Suprapubic skin (tissue), 4 donors: Measurements from ENCODE around the gene CAMK4. TPM values are rescaled to one million over a fixed set of nuclear protein-coding genes. Genes with fewer than 3 reads are reported as not detected.

Experiments
- DNase-seq, 2 donors: peaks; one replicate each; pipeline ENCODE4 v3.0.0-alpha.2; 2019; ENCODE audit warnings: low spot score in 2 of 2
- H3K27ac ChIP-seq: fragments of 200-600 bp; sonication (generic); one replicate; pipeline ENCODE4 v1.5.1; 2019
- H3K27me3 ChIP-seq: fragments of 200-600 bp; sonication (generic); one replicate; pipeline ENCODE4 v1.5.1; 2019
- H3K36me3 ChIP-seq: fragments of 200-600 bp; sonication (generic); one replicate; pipeline ENCODE4 v1.5.1; 2019
- H3K4me1 ChIP-seq: fragments of 200-600 bp; sonication (generic); one replicate; pipeline ENCODE4 v1.5.1; 2019
- H3K4me3 ChIP-seq: fragments of 200-600 bp; sonication (generic); one replicate; pipeline ENCODE4 v1.5.1; 2019; ENCODE audit warnings: mild to moderate bottlenecking
- H3K9me3 ChIP-seq: fragments of 200-600 bp; sonication (generic); one replicate; pipeline ENCODE4 v1.5.1; 2019
- EP300 ChIP-seq: sonication (generic); formaldehyde crosslinking; IDR thresholded peaks from one replicate; pipeline ENCODE4 v1.6.1; 2017; ENCODE audit warnings: antibody characterized with exemption
- POLR2A ChIP-seq, 2 donors: fragments of 450-650 bp; IDR thresholded peaks; one replicate each; pipeline ENCODE4 v1.6.1; 2017; ENCODE audit warnings: antibody characterized with exemption in 2 of 2, mild to moderate bottlenecking in 2 of 2, moderate library complexity in 2 of 2
- POLR2AphosphoS5 ChIP-seq, 3 donors: sonication (generic); formaldehyde crosslinking; IDR thresholded peaks; one replicate each; pipeline ENCODE4 v1.6.1; 2017; ENCODE audit warnings: antibody characterized with exemption in 3 of 3
- WGBS: methylation state at CpG from one replicate; pipeline ENCODE4 v1.1.5; 2018; 5-methylcytosine and 5-hydroxymethylcytosine counted together
- total RNA-seq, 4 donors: library from RNA; depleted of rRNA; stranded (reverse); fragments of >200 nt; gene quantifications; one replicate each; pipeline ENCODE4 v1.1.0, GENCODE V29; 2016
- TF ChIP-seq, protein P1 (sequence below), 2 donors: fragments of 200-600 bp in 1 of 2; fragments of 450-650 bp in 1 of 2; sonication (generic) in 1 of 2; IDR thresholded peaks; one replicate each; pipeline ENCODE4 v1.5.1; 2016 to 2019; ENCODE audit warnings: antibody characterized with exemption in 2 of 2, mild to moderate bottlenecking in 1 of 2, moderate library complexity in 1 of 2

CAMK4 gene
- total RNA-seq, 4 donors from 2014 or later: 0.05 to 2.6 (median 0.21) TPM; not detected in 1

DNA sequence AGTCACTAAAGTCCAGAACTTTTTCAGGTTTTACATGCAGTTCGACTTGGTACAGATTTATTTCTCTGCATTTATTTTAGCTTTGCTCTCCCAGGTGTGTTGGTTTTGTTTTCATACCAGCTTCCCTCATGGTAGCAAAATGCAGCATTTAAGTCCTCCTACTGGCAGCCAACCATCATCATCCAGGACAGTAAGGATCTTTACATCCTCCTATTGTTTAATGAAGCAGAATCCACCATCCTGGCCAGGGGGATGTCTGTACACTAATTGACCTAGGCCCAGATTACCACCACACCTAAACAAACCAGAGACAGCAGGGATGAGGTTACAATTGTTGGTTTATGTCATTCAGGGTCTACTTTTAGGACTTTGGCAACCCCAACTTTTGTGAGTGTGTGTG is 22.3 kb downstream of the CAMK4 start:
- DNase-seq: no peak
- TF ChIP-seq EP300: no peak
- TF ChIP-seq POLR2AphosphoS5 (IDR thresholded peaks at IDR 0.05): no peak
- TF ChIP-seq POLR2A (IDR thresholded peaks at IDR 0.05): no peak
- Histone ChIP-seq H3K36me3 (no peaks in the 10 kb centered on the region), H3K4me1 (no peaks in the 10 kb centered on the region), H3K27me3 (peaks cover 5% of the 10 kb centered on the region), H3K27ac (no peak overlapping the region), H3K9me3 (no peaks in the 10 kb centered on the region), H3K4me3 (no peak overlapping the region)
- 91% methylated on average over 1 of the region's 1 CpG for WGBS

DNA sequence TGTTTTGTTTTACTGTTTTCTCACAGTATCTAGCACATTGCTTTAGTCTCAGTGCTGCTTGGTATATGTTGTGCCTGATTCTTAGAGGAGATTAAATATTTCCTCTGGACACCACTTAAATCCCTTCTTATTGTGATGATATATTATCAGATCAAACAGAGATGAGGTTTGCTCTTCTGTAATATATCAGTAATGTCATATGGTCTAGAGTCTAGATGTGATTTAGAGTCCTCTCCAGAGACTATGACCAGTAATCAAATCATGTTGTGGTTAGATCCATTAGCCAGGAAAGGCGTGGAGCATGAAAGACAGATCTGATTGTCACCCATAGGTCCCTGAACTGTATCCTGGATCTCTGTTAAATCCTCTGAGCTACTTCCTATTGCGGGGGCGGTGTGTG is 24.4 kb downstream of the CAMK4 start:
- no peak for TF ChIP-seq EP300
- TF ChIP-seq POLR2A (IDR thresholded peaks at IDR 0.05): no peak
- TF ChIP-seq, protein P1, sequence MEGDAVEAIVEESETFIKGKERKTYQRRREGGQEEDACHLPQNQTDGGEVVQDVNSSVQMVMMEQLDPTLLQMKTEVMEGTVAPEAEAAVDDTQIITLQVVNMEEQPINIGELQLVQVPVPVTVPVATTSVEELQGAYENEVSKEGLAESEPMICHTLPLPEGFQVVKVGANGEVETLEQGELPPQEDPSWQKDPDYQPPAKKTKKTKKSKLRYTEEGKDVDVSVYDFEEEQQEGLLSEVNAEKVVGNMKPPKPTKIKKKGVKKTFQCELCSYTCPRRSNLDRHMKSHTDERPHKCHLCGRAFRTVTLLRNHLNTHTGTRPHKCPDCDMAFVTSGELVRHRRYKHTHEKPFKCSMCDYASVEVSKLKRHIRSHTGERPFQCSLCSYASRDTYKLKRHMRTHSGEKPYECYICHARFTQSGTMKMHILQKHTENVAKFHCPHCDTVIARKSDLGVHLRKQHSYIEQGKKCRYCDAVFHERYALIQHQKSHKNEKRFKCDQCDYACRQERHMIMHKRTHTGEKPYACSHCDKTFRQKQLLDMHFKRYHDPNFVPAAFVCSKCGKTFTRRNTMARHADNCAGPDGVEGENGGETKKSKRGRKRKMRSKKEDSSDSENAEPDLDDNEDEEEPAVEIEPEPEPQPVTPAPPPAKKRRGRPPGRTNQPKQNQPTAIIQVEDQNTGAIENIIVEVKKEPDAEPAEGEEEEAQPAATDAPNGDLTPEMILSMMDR (IDR thresholded peaks at IDR 0.05): no peak
- TF ChIP-seq POLR2AphosphoS5 (IDR thresholded peaks at IDR 0.05): no peak
- no peaks in the 10 kb centered on the region for H3K4me1 ChIP-seq
- H3K9me3 ChIP-seq: no peaks in the 10 kb centered on the region
- DNase-seq: no peak
- no peak overlapping the region for H3K27ac ChIP-seq
- H3K36me3 ChIP-seq: no peaks in the 10 kb centered on the region
- H3K4me3 ChIP-seq: no peak overlapping the region
- WGBS: 93% methylated on average over 3 of the region's 3 CpGs
- peaks cover 2% of the 10 kb centered on the region for H3K27me3 ChIP-seq

DNA sequence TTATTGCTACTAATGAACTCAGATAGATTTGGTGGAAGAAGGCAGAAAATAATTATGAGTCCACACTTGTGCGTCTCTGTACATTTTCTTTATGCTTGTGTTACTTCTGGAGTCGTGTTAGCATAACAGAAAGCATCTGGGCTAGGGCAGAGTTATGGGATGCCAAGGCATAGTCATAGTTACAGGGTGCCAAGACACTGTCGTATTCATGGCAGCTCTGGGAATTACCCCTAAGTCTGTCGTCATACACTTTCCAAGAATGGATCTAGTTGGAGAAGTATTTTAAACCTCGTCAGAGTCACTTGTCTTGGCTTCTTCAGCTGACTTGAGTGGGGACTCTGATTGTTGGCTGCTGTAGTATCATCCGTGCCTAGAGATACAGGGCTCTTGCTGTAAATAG is 27.7 kb downstream of the CAMK4 start:
- Histone ChIP-seq H3K36me3 (no peaks in the 10 kb centered on the region), H3K9me3 (no peaks in the 10 kb centered on the region), H3K4me3 (no peak overlapping the region), H3K27me3 (peaks cover 2% of the 10 kb centered on the region), H3K4me1 (no peaks in the 10 kb centered on the region), H3K27ac (no peak overlapping the region)
- 53% methylated on average over 6 of the region's 6 CpGs for WGBS
- TF ChIP-seq, protein P1 (IDR thresholded peaks at IDR 0.05): no peak
- TF ChIP-seq EP300 (no peak), POLR2A (IDR thresholded peaks at IDR 0.05) (no peak), POLR2AphosphoS5 (IDR thresholded peaks at IDR 0.05) (no peak)
- DNase-seq: no peak

DNA sequence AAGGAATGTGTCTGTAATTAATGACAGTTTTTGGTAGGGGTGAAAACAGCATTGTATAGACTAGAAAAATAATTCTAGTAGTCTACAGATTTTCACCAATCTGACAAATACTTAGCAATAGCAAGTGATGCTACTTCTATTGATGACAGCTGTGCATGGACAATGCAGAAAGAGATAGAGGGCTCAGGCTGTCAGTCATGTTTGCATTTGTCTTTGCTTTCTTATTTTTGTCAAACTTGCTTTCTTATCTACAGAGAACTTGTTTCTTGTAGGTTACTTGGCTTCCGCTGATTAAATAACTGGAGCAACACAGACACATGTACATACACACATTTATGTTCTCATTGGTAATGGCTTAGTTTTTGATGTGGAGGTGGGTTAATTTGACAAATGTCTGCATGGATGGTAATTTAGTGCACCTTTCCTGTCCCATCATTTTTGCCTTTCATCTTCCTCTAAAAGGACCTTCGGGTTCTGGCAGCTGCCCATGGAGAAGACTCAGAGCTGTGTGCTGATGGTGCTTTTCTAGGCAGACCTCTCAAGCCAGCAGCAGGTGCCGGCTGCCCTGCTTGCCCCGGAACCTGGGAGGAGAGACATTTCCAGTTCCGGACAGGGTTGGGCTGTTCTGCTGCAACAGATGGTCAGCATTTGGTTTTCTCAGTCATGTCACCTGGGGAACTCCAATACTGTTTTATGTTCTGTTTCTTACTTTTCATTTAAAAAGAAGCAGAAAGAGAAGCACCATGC is 28.8 kb downstream of the CAMK4 start:
- Histone ChIP-seq H3K36me3 (no peaks in the 10 kb centered on the region), H3K4me3 (no peak overlapping the region), H3K4me1 (no peaks in the 10 kb centered on the region), H3K9me3 (no peaks in the 10 kb centered on the region), H3K27me3 (peaks cover 2% of the 10 kb centered on the region), H3K27ac (no peak overlapping the region)
- 86% methylated on average over 5 of the region's 5 CpGs for WGBS
- no peak for TF ChIP-seq POLR2AphosphoS5 (IDR thresholded peaks at IDR 0.05)
- no peak for DNase-seq

DNA sequence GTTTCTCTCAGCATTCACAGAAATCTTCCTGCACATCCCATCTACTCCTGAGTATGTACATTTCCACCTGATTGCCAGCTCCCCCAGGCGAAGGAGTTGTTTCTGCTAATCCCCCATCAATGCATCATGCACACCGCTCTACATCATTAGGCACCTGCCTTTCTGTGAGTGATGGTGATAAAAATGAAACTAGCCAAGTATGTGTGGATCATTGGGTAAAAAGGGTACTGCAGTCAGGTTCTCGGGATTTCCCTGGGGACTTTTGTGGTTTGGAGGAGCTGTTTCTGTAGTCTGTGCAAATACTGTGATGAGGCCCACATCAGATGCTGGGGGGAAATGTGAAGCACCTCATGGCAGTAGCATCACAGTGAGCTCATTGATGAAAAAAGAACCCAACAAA is 30.4 kb downstream of the CAMK4 start:
- Histone ChIP-seq H3K4me3 (no peak overlapping the region), H3K36me3 (no peaks in the 10 kb centered on the region), H3K27ac (no peak overlapping the region), H3K9me3 (no peaks in the 10 kb centered on the region), H3K4me1 (no peaks in the 10 kb centered on the region), H3K27me3 (peaks cover 2% of the 10 kb centered on the region)
- 71% methylated on average over 3 of the region's 3 CpGs for WGBS
- DNase-seq: no peak
- TF ChIP-seq EP300: no peak
- TF ChIP-seq POLR2A (IDR thresholded peaks at IDR 0.05): no peak
- TF ChIP-seq, protein P1 (IDR thresholded peaks at IDR 0.05): no peak
- no peak for TF ChIP-seq POLR2AphosphoS5 (IDR thresholded peaks at IDR 0.05)

DNA sequence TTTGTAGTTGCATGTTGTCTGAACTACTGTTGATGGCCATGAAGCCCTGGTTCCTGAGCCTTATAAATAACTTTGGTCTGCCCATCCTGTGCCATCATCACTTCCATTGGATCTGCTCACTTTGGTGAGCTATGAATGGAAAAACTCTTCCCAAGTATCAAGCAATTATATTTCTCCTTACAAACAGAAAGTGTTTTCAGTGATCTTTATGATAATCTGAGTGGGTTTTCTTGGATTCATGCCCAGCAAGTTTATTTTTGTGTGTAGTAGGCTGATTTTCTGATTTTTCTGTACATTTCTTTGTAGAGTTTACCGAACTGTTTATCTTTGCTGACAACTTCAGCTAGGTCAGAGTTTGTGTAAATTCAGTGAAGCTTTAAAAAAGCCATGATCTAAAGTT is 31.0 kb downstream of the CAMK4 start:
- Histone ChIP-seq H3K9me3 (no peaks in the 10 kb centered on the region), H3K4me1 (no peaks in the 10 kb centered on the region), H3K27me3 (peaks cover 2% of the 10 kb centered on the region), H3K36me3 (no peaks in the 10 kb centered on the region), H3K4me3 (no peak overlapping the region), H3K27ac (no peak overlapping the region)
- 59% methylated on average over 1 of the region's 1 CpG for WGBS
- DNase-seq: no peak
- TF ChIP-seq POLR2A (IDR thresholded peaks at IDR 0.05) (no peak), POLR2AphosphoS5 (IDR thresholded peaks at IDR 0.05) (no peak), EP300 (no peak)
- TF ChIP-seq, protein P1 (IDR thresholded peaks at IDR 0.05): no peak
